Activated CD4-positive, alpha-beta T cell treated with anti-CD3 and anti-CD28 coated beads, Interleukin-2, Interleukin-6, amounts not matched to agents 100 ng/mL and 50 ng/mL, durations not matched to agents 16 hours and 8 hours (primary cell): ENCODE results near the gene KLHDC2.
"Not testable (repeated sequence)": the region's sequence is repeated elsewhere in the genome, so short reads cannot be mapped to it uniquely, and the experiment has no call there.

Experiments
- DNase-seq: peaks from one replicate; pipeline ENCODE4 v3.0.0-alpha.2; 2020

Gene KLHDC2

GRCh38 chr14:49767571-49768300 lies at the start of gene KLHDC2:
Gene KLHDC2, plus strand, starts transcription at chr14:49768153. Its CDS starts 316 bp downstream, at chr14:49768469.
- DNase-seq = peak; percentile 93

- no peak for DNase-seq
Measured at GRCh38 chr14:49720744-49721143, 47.2 kb upstream of the KLHDC2 start.

GRCh38 chr14:49721733-49722435 lies 46.1 kb upstream of the KLHDC2 start:
- DNase-seq = not testable (repeated sequence)

- no peak for DNase-seq
Measured at GRCh38 chr14:49727171-49727570, 40.8 kb upstream of the KLHDC2 start.

- no peak for DNase-seq
Measured at GRCh38 chr14:49732896-49733295, 35.1 kb upstream of the KLHDC2 start.

- DNase-seq = no peak
Measured at GRCh38 chr14:49733836-49734235, 34.1 kb upstream of the KLHDC2 start.

- DNase-seq = not testable (repeated sequence)
Measured at GRCh38 chr14:49735669-49736068, 32.3 kb upstream of the KLHDC2 start.

GRCh38 chr14:49745191-49745590 lies 22.8 kb upstream of the KLHDC2 start:
- DNase-seq = no peak

- not testable (repeated sequence) for DNase-seq
Measured at GRCh38 chr14:49746476-49746875, 21.5 kb upstream of the KLHDC2 start.

GRCh38 chr14:49754570-49755097 lies 13.3 kb upstream of the KLHDC2 start:
- DNase-seq = no peak

GRCh38 chr14:49755378-49755777 lies 12.6 kb upstream of the KLHDC2 start:
- no peak for DNase-seq

GRCh38 chr14:49761839-49762551 lies 6.0 kb upstream of the KLHDC2 start:
- DNase-seq = no peak

- no peak for DNase-seq
Measured at GRCh38 chr14:49766839-49767238, 1.1 kb upstream of the KLHDC2 start.

GRCh38 chr14:49767270-49767570 lies 733 bp upstream of the KLHDC2 start:
- no peak for DNase-seq

GRCh38 chr14:49768301-49769121 lies 558 bp downstream of the KLHDC2 start:
- DNase-seq = peak; percentile 80

GRCh38 chr14:49769171-49769570 lies 1.2 kb downstream of the KLHDC2 start:
- no peak for DNase-seq

- DNase-seq = no peak
Measured at GRCh38 chr14:49769581-49770211, 1.7 kb downstream of the KLHDC2 start.

GRCh38 chr14:49770212-49770817 lies 2.4 kb downstream of the KLHDC2 start:
- no peak for DNase-seq

GRCh38 chr14:49771691-49772090 lies 3.7 kb downstream of the KLHDC2 start:
- DNase-seq = not testable (repeated sequence)

GRCh38 chr14:49774106-49774505 lies 6.2 kb downstream of the KLHDC2 start:
- no peak for DNase-seq

GRCh38 chr14:49778421-49778820 lies 10.5 kb downstream of the KLHDC2 start:
- DNase-seq = no peak

- not testable (repeated sequence) for DNase-seq
Measured at GRCh38 chr14:49781040-49781439, 13.1 kb downstream of the KLHDC2 start.
